MG63 (cell line): ENCODE data around the gene TMEM260. TPM values are rescaled to one million over a fixed set of nuclear protein-coding genes. Genes with fewer than 3 reads are reported as not detected.
"Not testable (repeated sequence)": the region's sequence is repeated elsewhere in the genome, so short reads cannot be mapped to it uniquely, and the experiment has no call there.

Source experiments
- DNase-seq: peaks from one replicate; pipeline ENCODE4 v3.0.0-alpha.2; 2020
- H3K27me3 ChIP-seq: fragments of 250-450 bp; sonication (Bioruptor Pico); 2 replicates; pipeline ENCODE4 v1.5.1; 2020; ENCODE audit warnings: mild to moderate bottlenecking, moderate library complexity
- H3K36me3 ChIP-seq: fragments of 250-450 bp; sonication (Bioruptor Pico); 2 replicates; pipeline ENCODE4 v1.5.1; 2020; ENCODE audit warnings: mild to moderate bottlenecking, moderate library complexity
- H3K4me3 ChIP-seq: fragments of 250-450 bp; sonication (Bioruptor Pico); 2 replicates; pipeline ENCODE4 v1.5.1; 2020; ENCODE audit warnings: mild to moderate bottlenecking, moderate library complexity
- H3K9me3 ChIP-seq: fragments of 250-450 bp; sonication (Bioruptor Pico); 2 replicates; pipeline ENCODE4 v1.5.1; 2020; ENCODE audit warnings: mild to moderate bottlenecking, moderate library complexity
- total RNA-seq: library from RNA; depleted of rRNA; stranded (reverse); fragments of >200 nt; shearing (Covaris generic); gene quantifications from 2 replicates; pipeline ENCODE4 v1.2.3, GENCODE V29; 2014; ENCODE audit warnings: low replicate concordance

The TMEM260 gene
- total RNA-seq, 1 experiment from 2014 or later, result 3.2 TPM

DNA sequence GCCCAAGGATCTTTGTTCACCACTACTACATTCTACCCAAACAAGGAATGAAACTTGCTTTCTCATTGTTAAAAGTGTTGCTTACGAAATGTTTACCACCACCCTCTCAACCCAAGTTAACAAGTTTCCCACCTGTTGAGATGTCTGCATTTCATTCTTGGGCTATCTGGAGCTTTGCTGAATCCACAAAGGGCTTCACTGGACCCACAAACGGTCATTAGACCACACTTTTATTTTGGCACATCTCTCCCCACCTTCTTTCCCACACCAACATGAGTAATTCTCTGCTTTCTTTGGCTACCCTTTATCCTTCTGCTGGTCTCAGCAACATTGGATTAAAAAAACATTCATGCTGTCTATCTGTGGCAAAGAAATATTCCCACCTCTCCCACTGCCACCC is 78.0 kb downstream of the TMEM260 start:
- H3K9me3 ChIP-seq, result no peaks in the 10 kb centered on the region
- H3K27me3 ChIP-seq, result no peaks in the 10 kb centered on the region
- no peak overlapping the region for H3K4me3 ChIP-seq
- H3K36me3 ChIP-seq, result no peaks in the 10 kb centered on the region
- DNase-seq, result no peak

DNA sequence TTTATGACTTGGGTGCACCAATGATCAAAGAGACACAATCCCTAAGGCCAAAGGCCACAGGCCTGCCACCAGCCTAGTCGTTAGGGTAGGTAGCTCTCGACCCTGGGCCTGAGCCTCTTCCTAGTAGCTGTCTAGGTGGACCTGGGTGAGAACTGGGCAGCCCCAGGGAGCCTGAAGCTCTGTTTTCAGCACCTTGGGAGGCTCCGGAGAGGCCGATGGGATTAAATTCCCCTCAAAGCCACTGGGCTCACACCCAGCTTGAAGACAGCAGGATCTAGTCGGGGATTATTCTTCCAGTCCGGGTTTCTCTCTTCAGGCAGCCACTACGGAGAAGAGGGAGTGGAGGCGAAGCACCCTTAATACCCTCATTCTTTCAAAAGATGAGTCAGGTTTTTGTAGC is 79.8 kb downstream of the TMEM260 start:
- Histone ChIP-seq H3K9me3 (no peaks in the 10 kb centered on the region), H3K27me3 (no peaks in the 10 kb centered on the region), H3K36me3 (no peaks in the 10 kb centered on the region), H3K4me3 (no peak overlapping the region)
- DNase-seq, result no peak

DNA sequence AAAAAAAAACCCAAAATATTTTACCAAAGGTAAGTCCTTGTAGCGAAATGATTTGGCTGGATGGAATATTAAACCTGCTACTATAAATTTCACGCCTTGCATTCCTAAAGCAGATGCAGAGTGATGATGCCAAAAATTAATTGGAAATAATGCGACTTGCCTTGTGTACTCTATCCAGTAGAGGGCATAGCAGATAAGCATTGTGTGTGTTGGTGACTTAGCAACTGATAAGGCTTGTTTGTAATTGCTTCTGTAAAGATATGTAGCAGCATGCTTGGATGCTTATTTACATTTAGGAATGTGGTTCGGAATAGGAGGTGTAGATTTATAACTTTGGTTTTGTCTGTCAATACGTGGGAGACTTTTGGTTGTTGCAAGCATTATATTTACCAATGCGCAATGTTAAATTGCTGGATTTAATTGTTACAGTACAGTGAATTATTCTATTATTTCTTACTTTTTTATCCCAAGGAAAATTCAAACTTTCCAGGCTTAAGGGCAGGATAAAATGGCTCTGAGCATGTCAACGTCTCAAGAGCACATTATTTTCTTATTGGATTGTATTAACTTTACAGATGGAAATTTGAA is 80.5 kb downstream of the TMEM260 start:
- Histone ChIP-seq H3K4me3 (no peak overlapping the region), H3K27me3 (no peaks in the 10 kb centered on the region), H3K36me3 (no peaks in the 10 kb centered on the region), H3K9me3 (no peaks in the 10 kb centered on the region)
- DNase-seq, result no peak

DNA sequence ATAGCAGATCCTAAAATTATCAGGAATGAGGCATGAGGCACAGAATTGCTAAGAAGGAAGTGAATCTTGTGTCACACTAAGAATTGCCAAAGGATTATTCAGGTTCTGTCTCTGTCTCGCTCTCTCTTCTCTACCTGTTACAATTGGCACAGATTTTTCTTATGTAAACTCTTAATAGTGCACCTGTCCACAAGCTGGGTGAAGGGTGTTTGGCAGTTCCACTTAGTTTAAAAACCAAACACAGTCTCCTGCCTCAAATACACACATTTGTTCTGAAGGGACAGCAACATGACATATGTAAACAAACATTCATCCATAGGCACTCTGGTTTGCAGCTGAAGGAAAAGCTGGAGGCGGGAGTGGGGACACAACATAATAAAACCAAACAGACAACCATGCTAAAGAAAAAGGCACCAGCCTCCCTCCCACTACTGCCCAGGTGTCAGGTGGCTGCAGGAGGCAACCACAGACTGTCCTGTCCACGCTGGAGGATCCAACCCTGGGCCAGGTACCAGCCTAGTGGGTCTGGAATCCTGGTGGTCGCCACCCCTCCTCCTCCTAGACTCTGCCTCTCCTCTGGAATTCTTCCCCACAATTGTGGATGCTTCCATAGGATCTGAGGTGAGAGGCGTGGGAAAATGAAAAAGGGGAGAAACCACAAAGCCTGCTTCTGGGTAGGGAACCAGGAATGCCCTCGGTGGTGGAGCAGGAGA is 81.2 kb downstream of the TMEM260 start:
- no peak overlapping the region for H3K4me3 ChIP-seq
- H3K27me3 ChIP-seq, result no peaks in the 10 kb centered on the region
- no peak for DNase-seq
- no peaks in the 10 kb centered on the region for H3K9me3 ChIP-seq
- no peaks in the 10 kb centered on the region for H3K36me3 ChIP-seq

DNA sequence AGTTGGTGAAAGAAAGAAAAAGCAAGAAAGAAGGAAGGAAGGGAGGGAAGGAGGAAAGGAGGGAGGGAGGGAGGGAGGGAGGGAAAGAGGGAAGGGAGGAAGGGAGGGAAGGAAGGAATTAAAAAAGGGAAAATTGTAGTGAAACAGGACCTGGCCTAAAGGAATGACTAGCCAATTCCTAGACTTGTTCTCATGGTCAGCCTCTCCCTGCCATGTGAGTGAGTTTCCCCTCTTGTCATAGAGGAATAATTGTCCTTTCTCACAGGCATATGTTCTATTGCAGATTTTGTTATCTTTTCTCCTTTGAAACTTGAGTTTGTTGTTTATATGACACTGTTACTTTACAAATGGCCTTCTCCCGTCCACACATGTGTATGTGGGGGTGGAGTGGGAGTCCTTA is 81.9 kb downstream of the TMEM260 start:
- no peak overlapping the region for H3K4me3 ChIP-seq
- no peaks in the 10 kb centered on the region for H3K9me3 ChIP-seq
- DNase-seq, result no peak
- no peaks in the 10 kb centered on the region for H3K36me3 ChIP-seq
- no peaks in the 10 kb centered on the region for H3K27me3 ChIP-seq

DNA sequence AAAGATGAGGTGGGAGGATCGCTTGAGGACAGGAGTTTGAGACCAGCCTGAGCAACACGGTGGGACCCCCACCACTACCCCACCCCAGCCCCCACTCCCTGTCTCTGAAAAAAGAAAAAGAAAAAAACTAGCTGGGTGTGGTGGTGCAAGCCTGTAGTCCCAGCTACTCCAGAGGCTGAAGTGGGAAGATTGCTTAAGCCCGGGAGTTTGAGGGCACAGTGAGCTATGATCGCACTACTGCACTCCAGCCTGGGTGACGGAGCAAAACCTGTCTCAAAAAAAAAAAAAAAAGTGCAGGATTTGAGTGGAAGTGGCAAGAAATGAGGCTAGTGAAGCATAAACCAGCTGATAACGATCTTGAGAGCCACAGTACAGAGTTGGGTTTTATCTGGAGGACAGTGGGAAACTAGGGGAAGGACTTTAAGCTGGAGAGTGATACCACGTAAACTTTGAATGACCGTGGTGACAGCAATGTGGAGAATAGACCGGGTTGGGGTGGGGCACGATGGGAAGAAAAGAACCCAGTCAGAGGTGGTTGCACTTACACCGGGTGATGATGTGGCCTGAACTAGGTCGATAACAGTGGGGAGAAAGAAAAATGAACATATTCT is 85.3 kb downstream of the TMEM260 start:
- H3K36me3 ChIP-seq, result no peaks in the 10 kb centered on the region
- no peak for DNase-seq
- no peak overlapping the region for H3K4me3 ChIP-seq
- H3K9me3 ChIP-seq, result no peaks in the 10 kb centered on the region
- H3K27me3 ChIP-seq, result no peaks in the 10 kb centered on the region

DNA sequence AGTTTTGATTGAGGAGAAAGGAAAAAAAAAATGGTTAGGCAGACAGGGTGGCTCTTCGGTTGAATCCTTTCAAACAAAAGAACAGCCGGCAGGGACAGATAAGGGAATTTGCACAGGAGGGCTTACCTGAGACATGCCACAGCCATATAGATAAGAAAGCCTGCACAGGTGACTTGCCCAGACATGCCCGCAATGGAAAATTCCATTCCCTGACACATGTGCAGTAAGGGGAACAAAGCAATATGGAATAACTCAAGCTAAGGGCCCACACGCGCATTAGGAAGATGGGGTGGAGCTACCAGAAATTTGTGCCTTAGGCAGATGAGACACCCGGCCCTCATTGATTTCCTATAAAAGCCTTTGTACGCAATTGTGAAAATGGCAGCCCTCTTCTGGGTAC is 86.7 kb downstream of the TMEM260 start:
- no peak overlapping the region for H3K4me3 ChIP-seq
- H3K9me3 ChIP-seq, result no peaks in the 10 kb centered on the region
- no peaks in the 10 kb centered on the region for H3K36me3 ChIP-seq
- H3K27me3 ChIP-seq, result no peaks in the 10 kb centered on the region
- DNase-seq, result no peak

DNA sequence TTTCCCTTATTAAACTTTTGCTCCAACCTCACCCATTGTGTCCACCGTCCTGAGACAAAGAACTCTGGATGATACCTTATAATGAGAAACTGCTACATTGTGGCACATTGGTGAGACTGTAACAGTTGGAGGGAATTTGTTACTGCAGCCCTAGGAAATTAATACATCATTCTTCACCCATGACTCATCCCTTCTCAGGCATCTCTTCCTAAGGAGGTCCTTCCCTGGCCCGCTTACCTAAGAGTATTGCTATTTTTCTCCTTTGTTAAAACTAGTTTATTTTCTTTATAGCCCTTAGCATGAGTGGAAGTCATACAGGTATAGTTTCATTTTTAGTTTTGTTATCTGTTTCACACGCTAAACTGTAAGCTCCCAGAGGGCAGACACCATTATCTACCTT is 87.1 kb downstream of the TMEM260 start:
- Histone ChIP-seq H3K4me3 (no peak overlapping the region), H3K36me3 (no peaks in the 10 kb centered on the region), H3K9me3 (no peaks in the 10 kb centered on the region), H3K27me3 (no peaks in the 10 kb centered on the region)
- DNase-seq, result no peak

DNA sequence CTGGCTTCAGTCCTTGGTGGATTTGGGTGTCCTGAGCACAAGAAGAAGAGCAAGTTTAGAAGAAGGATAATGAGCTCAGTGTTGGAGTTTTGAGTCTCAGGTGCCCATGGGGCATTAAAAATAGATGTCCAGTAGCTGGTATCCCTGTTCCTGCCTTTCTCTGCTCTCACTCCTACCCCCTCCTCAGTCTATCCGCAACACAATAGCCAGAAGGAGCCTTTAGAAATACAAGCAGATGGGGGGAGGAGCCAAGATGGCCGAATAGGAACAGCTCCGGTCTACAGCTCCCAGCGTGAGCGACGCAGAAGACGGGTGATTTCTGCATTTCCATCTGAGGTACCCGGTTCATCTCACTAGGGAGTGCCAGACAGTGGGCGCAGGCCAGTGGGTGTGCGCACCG is 87.7 kb downstream of the TMEM260 start:
- not testable (repeated sequence) for H3K4me3 ChIP-seq, H3K27me3 ChIP-seq, DNase-seq, H3K9me3 ChIP-seq, H3K36me3 ChIP-seq

DNA sequence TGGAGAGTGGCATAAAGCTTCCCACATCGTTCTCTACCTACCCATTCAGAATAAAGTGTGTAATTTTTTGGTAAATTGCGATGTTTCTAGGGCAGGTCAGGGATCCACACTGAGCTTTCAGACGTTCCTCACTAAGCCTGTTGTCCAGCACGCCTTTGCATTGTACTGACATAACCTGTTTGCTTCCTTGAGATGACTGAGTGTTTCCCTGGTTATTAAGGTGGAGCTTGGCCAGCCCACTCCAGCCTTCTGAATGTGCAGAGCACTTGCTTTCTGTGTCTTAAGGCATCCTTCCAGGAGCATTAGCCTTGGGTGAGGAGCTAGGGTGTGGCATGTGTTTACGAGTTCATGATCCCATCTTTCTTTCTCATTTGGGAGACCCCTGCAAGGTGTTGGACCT is 96.4 kb downstream of the TMEM260 start:
- no peak overlapping the region for H3K4me3 ChIP-seq
- H3K27me3 ChIP-seq, result no peaks in the 10 kb centered on the region
- H3K36me3 ChIP-seq, result no peaks in the 10 kb centered on the region
- no peaks in the 10 kb centered on the region for H3K9me3 ChIP-seq
- no peak for DNase-seq

DNA sequence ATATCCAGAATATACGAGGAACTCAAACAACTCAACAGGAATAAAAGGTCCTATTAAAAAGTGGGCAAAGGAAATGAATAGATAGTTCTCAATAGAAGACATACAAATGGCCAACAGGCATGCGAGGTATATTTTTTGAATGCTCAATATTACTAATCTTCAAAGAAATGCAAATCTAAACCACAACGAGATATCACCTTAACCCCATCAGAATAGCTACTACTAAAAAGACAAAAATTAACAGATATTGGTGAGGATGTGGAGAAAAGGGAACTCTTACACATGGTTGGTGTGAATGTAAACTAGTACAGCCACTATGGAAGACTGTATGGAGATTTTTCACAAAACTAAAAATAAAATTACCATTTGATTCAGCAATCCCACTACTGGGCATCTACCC is 99.2 kb downstream of the TMEM260 start:
- no peak for DNase-seq
- Histone ChIP-seq H3K27me3 (no peaks in the 10 kb centered on the region), H3K4me3 (no peak overlapping the region), H3K36me3 (no peaks in the 10 kb centered on the region), H3K9me3 (no peaks in the 10 kb centered on the region)

DNA sequence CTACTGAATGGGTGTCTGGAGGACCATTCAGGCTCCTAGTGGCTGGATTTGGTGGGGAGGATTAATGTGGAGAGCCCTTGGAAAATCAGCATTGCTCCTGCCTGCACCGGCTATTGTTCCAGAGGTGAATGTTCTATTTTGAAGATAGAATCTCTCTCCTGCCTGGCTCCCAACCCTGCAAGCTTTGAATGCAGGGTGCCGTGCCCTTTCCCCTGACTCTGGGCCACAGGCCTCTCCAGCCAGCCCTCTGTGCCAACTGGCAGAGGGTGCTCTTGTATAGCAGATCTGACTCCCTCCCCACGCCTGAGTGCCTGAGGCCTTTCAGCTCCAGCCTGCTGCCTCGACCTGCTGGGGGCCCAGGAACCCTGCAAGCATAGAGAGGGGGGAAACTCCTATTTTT is 106.8 kb downstream of the TMEM260 start:
- DNase-seq, result no peak

DNA sequence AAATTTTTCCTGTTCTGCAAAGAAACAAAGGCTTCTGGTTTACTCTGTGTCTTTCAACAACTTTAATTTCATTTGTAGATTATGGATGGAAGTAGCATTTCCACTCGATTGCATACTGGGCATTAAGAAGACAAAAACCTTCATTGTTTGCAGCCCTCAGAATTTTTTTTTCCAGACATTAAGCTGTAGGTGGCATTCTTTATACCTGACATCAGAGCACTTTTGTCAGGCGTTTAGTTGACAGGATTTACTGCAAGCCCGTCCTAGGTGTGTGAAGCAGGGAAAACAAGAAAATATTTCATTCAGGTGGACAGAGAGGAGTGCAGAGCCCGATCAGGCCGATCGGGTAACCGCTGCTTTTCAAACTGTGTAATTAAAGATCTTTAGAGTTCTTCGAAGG is 107.5 kb downstream of the TMEM260 start:
- no peak for DNase-seq
- no peaks in the 10 kb centered on the region for H3K9me3 ChIP-seq
- H3K27me3 ChIP-seq, result no peaks in the 10 kb centered on the region
- H3K36me3 ChIP-seq, result no peaks in the 10 kb centered on the region
- H3K4me3 ChIP-seq, result no peak overlapping the region

More for the DNA sequence above, 106.8 kb downstream of the TMEM260 start:
- Histone ChIP-seq H3K27me3 (no peaks in the 10 kb centered on the region), H3K4me3 (no peak overlapping the region), H3K9me3 (no peaks in the 10 kb centered on the region), H3K36me3 (no peaks in the 10 kb centered on the region)

DNA sequence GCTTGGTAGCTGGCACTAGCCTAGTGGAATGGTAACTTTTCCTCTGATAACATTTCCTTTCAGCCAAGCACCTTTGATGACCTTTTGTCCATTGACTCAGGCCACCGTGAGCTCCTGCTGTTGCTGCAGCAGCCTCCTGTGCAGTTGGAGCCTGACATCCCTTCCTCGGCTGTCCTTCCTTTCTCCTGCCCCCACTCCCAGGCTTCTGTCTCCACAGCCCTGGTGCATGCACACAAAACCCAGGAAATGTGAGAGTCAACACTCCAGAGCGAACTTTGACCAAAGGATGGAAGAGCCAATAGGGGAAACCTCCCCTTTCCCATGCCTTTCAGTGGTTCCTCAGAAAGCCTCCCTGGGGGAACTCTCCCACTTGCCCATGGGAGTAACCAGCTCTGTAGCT is 115.0 kb downstream of the TMEM260 start:
- H3K27me3 ChIP-seq, result no peaks in the 10 kb centered on the region
- no peaks in the 10 kb centered on the region for H3K9me3 ChIP-seq
- H3K4me3 ChIP-seq, result no peak overlapping the region
- DNase-seq, result no peak
- H3K36me3 ChIP-seq, result no peaks in the 10 kb centered on the region

DNA sequence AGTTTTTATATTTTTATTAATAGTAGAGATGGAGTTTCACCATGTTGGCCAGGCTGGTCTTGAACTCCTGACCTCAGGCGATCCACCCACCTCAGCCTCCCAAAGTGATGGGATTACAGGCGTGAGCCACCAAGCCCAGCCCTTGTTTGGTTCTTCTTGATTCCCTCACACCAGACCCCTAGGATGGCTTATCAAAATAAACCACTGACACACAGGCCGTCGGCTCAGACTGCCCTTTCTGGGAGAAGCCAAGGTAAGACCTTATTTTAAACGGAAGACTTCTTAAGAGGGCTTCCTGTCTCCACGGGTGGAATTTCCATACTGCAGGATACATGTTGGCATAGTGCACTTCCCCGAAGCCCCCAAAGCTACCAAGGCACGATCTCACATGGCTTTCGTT is 115.6 kb downstream of the TMEM260 start:
- not testable (repeated sequence) for H3K4me3 ChIP-seq, DNase-seq, H3K27me3 ChIP-seq, H3K9me3 ChIP-seq, H3K36me3 ChIP-seq
